ENCODE data around the gene HOMER2. TPM values are rescaled to one million over a fixed set of nuclear protein-coding genes. Genes with fewer than 3 reads are reported as not detected.

Gene HOMER2
- total RNA-seq, 1 experiment from 2014 or later = 14.2 TPM

GRCh38 chr15:82968066-82968465, 15.5 kb upstream of the HOMER2 start:
- H3K56ac ChIP-seq (ENCODE audit: insufficient read length, low read depth, low read length) = no peak overlapping the region
- H3K14ac ChIP-seq (ENCODE audit: insufficient read depth, low read length) = no peak overlapping the region
- no peak overlapping the region for H3K27ac ChIP-seq (ENCODE audit: insufficient read length, low read depth, low read length)
- H3K4me1 ChIP-seq (ENCODE audit: insufficient read depth, low read length) = no peaks in the 10 kb centered on the region
- H3K18ac ChIP-seq (ENCODE audit: insufficient read length, low read depth, low read length) = no peak overlapping the region
- H3K9ac ChIP-seq (ENCODE audit: extremely low read depth, insufficient read length, low read length) = no peak overlapping the region
- no peak overlapping the region for H3T11ph ChIP-seq (ENCODE audit: low read length)
- H2AFZ ChIP-seq (ENCODE audit: low read length) = no peak overlapping the region
- Mint-ChIP-seq H3K27me3 (ENCODE audit: low read depth) (peaks cover 2% of the 10 kb centered on the region; the same call in 1 of the 2 replicates), H3K4me1 (peaks cover 11% of the 10 kb centered on the region in 2 experiments), H3K9me3 (no peaks in the 10 kb centered on the region), H3K36me3 (ENCODE audit: insufficient read depth in 1 of 3, low read depth in 3 of 3) (no peaks in the 10 kb centered on the region), H3K4me3 (no peak overlapping the region), H3K27ac (no peak overlapping the region)
- no peak overlapping the region for H2BK15ac ChIP-seq (ENCODE audit: low read depth, low read length)
- no peak overlapping the region for H2BK120ac ChIP-seq (ENCODE audit: low read depth, low read length, poor library complexity, severe bottlenecking)
- no peak overlapping the region for H2BK12ac ChIP-seq (ENCODE audit: insufficient read length, low read depth, low read length)
- H3K23me2 ChIP-seq (ENCODE audit: insufficient read length, low read depth, low read length, poor library complexity, severe bottlenecking) = no peaks in the 10 kb centered on the region
- H2AK5ac ChIP-seq (ENCODE audit: insufficient read length, low read length) = no peak overlapping the region
- H3K9me3 ChIP-seq (ENCODE audit: control insufficient read depth, low read depth, low read length) = no peaks in the 10 kb centered on the region
- no peaks in the 10 kb centered on the region for H3K27me3 ChIP-seq (ENCODE audit: insufficient read depth, low read length)
- H2BK5ac ChIP-seq (ENCODE audit: insufficient read length, low read length) = no peak overlapping the region
- H3K4ac ChIP-seq (ENCODE audit: low read depth, low read length) = no peak overlapping the region
- H3K79me1 ChIP-seq (ENCODE audit: insufficient read depth, low read depth, low read length, poor library complexity, severe bottlenecking) = no peaks in the 10 kb centered on the region
- no peak overlapping the region for H3K23ac ChIP-seq (ENCODE audit: insufficient read length, low read depth, low read length)
- TF ChIP-seq CTCF (conservative IDR thresholded peaks at IDR 0.05) = no peak
- H2BK20ac ChIP-seq (ENCODE audit: low read depth, low read length, poor library complexity, severe bottlenecking) = no peak overlapping the region
- H4K5ac ChIP-seq (ENCODE audit: insufficient read length, low read depth, low read length) = no peak overlapping the region
- H3K4me2 ChIP-seq (ENCODE audit: insufficient read depth, insufficient read length, low read length) = no peak overlapping the region
- H3K79me2 ChIP-seq (ENCODE audit: insufficient read depth, low read length) = no peaks in the 10 kb centered on the region
- H4K8ac ChIP-seq (replicated peaks; ENCODE audit: insufficient read length, low read depth, low read length) = no peak overlapping the region
- WGBS (ENCODE audit: extremely low coverage, insufficient read length, low lambda C conversion rate) = no CpG with 5 or more reads among the region's 4 CpGs
- no peak for DNase-seq
- no peaks in the 10 kb centered on the region for H4K20me1 ChIP-seq (ENCODE audit: control insufficient read depth, insufficient read depth, insufficient read length)
- no peak overlapping the region for H4K91ac ChIP-seq (ENCODE audit: insufficient read length, low read depth, low read length)

All from H9 (cell line).